IMR-90 (cell line): ENCODE results near the gene NEAT1. TPM values are rescaled to one million over a fixed set of nuclear protein-coding genes. Genes with fewer than 3 reads are reported as not detected.

Experiments used
- ATAC-seq: fragments of 200-7000 bp; cut with Tn5 transposase; 2 replicates; pipeline ENCODE4 v1.9.1; 2020; ENCODE audit warnings: low read depth, mild to moderate bottlenecking, moderate library complexity
- BruUV-seq: library from RNA; stranded (reverse); fragments of 400-500 nt; replicated peaks from 2 replicates; lab custom pipeline; 2021; lab: Mats Ljungman, UMichigan
- CTCF ChIA-PET: fragments of 300-600 bp; formaldehyde crosslinking; extraction: SDS; loops from one replicate; lab custom pipeline; 2021; ENCODE audit warnings: antibody characterized with exemption; lab: Yijun Ruan, JAX
- POLR2A ChIA-PET: fragments of 300-600 bp; sonication (Branson Sonifier 250); formaldehyde crosslinking; loops from one replicate; lab custom pipeline; 2022; ENCODE audit warnings: antibody characterized with exemption; ENCODE audit not compliant: unreplicated experiment; lab: Charles Lee
- DNase-seq: peaks from one replicate; pipeline ENCODE4 v3.0.0; 2013
- H2AFZ ChIP-seq: replicated peaks from 2 replicates; pipeline ENCODE3; 2013; ENCODE audit warnings: low read length, mild to moderate bottlenecking; ENCODE audit not compliant: poor library complexity
- H2AK5ac ChIP-seq: 2 replicates; pipeline ENCODE4 v1.6.1; 2013; ENCODE audit warnings: low read depth, low read length, inconsistent platforms
- H2AK9ac ChIP-seq: replicated peaks from 2 replicates; pipeline ENCODE3; 2013; ENCODE audit warnings: mild to moderate bottlenecking, low read depth, low read length, moderate library complexity; ENCODE audit not compliant: poor library complexity
- H2BK120ac ChIP-seq: 2 replicates; pipeline ENCODE4 v1.6.1; 2013; ENCODE audit warnings: low read depth, low read length, inconsistent platforms
- H2BK15ac ChIP-seq: 3 replicates; pipeline ENCODE4 v1.6.1; 2013; ENCODE audit warnings: low read depth, low read length, inconsistent platforms
- H2BK20ac ChIP-seq: 2 replicates; pipeline ENCODE4 v1.6.1; 2013; ENCODE audit warnings: low read depth, mild to moderate bottlenecking, inconsistent platforms, low read length, moderate library complexity
- H2BK5ac ChIP-seq: 2 replicates; pipeline ENCODE4 v1.6.1; 2013; ENCODE audit warnings: mild to moderate bottlenecking, low read depth, low read length, inconsistent platforms; ENCODE audit not compliant: poor library complexity, severe bottlenecking
- H3K14ac ChIP-seq: replicated peaks from 2 replicates; pipeline ENCODE4 v1.6.1; 2013; ENCODE audit warnings: low read depth, low read length, inconsistent platforms
- H3K18ac ChIP-seq: 2 replicates; pipeline ENCODE4 v1.6.1; 2013; ENCODE audit warnings: low read depth, low read length, control low read depth
- H3K23ac ChIP-seq: 2 replicates; pipeline ENCODE4 v1.6.1; 2013; ENCODE audit warnings: low read depth, low read length, inconsistent platforms
- H3K27ac ChIP-seq: 2 replicates; pipeline ENCODE4 v1.5.1; 2013; ENCODE audit warnings: mild to moderate bottlenecking, control low read depth, low read length; ENCODE audit not compliant: insufficient read depth
- H3K27me3 ChIP-seq: 2 replicates; pipeline ENCODE4 v1.6.1; 2013; ENCODE audit warnings: low read length; ENCODE audit not compliant: control insufficient read depth, insufficient read depth
- H3K36me3 ChIP-seq: 2 replicates; pipeline ENCODE4 v1.6.1; 2013; ENCODE audit warnings: low read length, mixed read lengths; ENCODE audit not compliant: control insufficient read depth, insufficient read depth
- H3K4ac ChIP-seq: 2 replicates; pipeline ENCODE4 v1.6.1; 2013; ENCODE audit warnings: low read depth, low read length, inconsistent platforms
- H3K4me1 ChIP-seq: 2 replicates; pipeline ENCODE4 v1.6.1; 2013; ENCODE audit warnings: low read length, mixed read lengths; ENCODE audit not compliant: control insufficient read depth, insufficient read depth
- H3K4me2 ChIP-seq: 2 replicates; pipeline ENCODE4 v1.6.1; 2013; ENCODE audit warnings: low read depth, mild to moderate bottlenecking, control low read depth, low read length, moderate library complexity
- H3K4me3 ChIP-seq: 2 replicates; pipeline ENCODE4 v1.5.1; 2013; ENCODE audit warnings: low read depth, mild to moderate bottlenecking, control low read depth, low read length, moderate library complexity; ENCODE audit not compliant: insufficient read depth
- H3K56ac ChIP-seq: 2 replicates; pipeline ENCODE4 v1.6.1; 2013; ENCODE audit warnings: low read length, inconsistent platforms; ENCODE audit not compliant: insufficient read depth; ENCODE audit errors: extremely low read depth
- H3K79me1 ChIP-seq, 2 experiments: 2 replicates each; pipeline ENCODE4 v1.6.1; 2013; ENCODE audit warnings: low read length in 2 of 2, inconsistent platforms in 1 of 2, low read depth in 1 of 2
- H3K9ac ChIP-seq: 2 replicates; pipeline ENCODE4 v1.6.1; 2013; ENCODE audit warnings: low read depth, low read length, control low read depth
- H3K9me1 ChIP-seq: 2 replicates; pipeline ENCODE4 v1.6.1; 2013; ENCODE audit warnings: low read length, inconsistent platforms; ENCODE audit not compliant: insufficient read depth
- H3K9me3 ChIP-seq: 2 replicates; pipeline ENCODE4 v1.6.1; 2013; ENCODE audit warnings: low read length; ENCODE audit not compliant: control insufficient read depth, insufficient read depth
- H4K20me1 ChIP-seq: 2 replicates; pipeline ENCODE4 v1.6.1; 2013; ENCODE audit warnings: low read length, inconsistent platforms; ENCODE audit not compliant: insufficient read depth
- H4K5ac ChIP-seq: 2 replicates; pipeline ENCODE4 v1.6.1; 2013; ENCODE audit warnings: mild to moderate bottlenecking, low read depth, low read length, control low read depth
- H4K8ac ChIP-seq, 2 experiments: 2 replicates each; pipeline ENCODE4 v1.6.1; 2013; ENCODE audit warnings: low read depth in 2 of 2, low read length in 2 of 2, control low read depth in 1 of 2, inconsistent platforms in 1 of 2
- H4K91ac ChIP-seq: 2 replicates; pipeline ENCODE4 v1.6.1; 2013; ENCODE audit warnings: low read depth, low read length, inconsistent platforms; ENCODE audit not compliant: insufficient read depth
- BHLHE40 ChIP-seq: fragments of 150-350 bp; IDR thresholded peaks from 2 replicates; pipeline ENCODE4 v1.6.1; 2016; ENCODE audit warnings: mild to moderate bottlenecking, low read depth, low read length
- CHD1 ChIP-seq: IDR thresholded peaks from 2 replicates; pipeline ENCODE4 v1.6.1; 2012; ENCODE audit warnings: low read depth, low read length, improper control_type of control experiment
- CTCF ChIP-seq: conservative IDR thresholded peaks from 2 replicates; pipeline ENCODE4 v1.5.1; 2012; ENCODE audit warnings: mild to moderate bottlenecking, low read depth, low read length, improper control_type of control experiment
- MXI1 ChIP-seq: IDR thresholded peaks from 2 replicates; pipeline ENCODE4 v1.6.1; 2012; ENCODE audit warnings: low read depth, mild to moderate bottlenecking, low read length, moderate library complexity, borderline replicate concordance
- RAD21 ChIP-seq: IDR thresholded peaks from 2 replicates; pipeline ENCODE4 v1.6.1; 2012; ENCODE audit warnings: low read length, improper control_type of control experiment
- RFX5 ChIP-seq: IDR thresholded peaks from 2 replicates; pipeline ENCODE4 v1.8.0; 2012; ENCODE audit warnings: low read depth, mild to moderate bottlenecking, low read length, moderate library complexity
- USF2 ChIP-seq: fragments of 150-350 bp; IDR thresholded peaks from 2 replicates; pipeline ENCODE4 v1.6.1; 2017; ENCODE audit warnings: mild to moderate bottlenecking, antibody characterized with exemption, low read length, low read depth
- WGBS, 2 experiments: methylation state at CpG; one replicate each; pipeline versions ENCODE4 v1.1.5 to v1.1.7; 2013; ENCODE audit warnings: missing lambda C conversion rate in 2 of 2; ENCODE audit not compliant: insufficient read length in 1 of 2; ENCODE audit errors: extremely low coverage in 2 of 2; 5-methylcytosine and 5-hydroxymethylcytosine counted together
- dilution Hi-C: fragments of 300-500 bp; cut with HindIII; formaldehyde crosslinking; loops from one replicate; pipeline ENCODE4 v1.14.3; 2018; ENCODE audit warnings: low sequenced_read_pairs; ENCODE audit not compliant: unreplicated experiment
- in situ Hi-C: fragments of 300-500 bp; cut with MboI; formaldehyde crosslinking; loops from 3 replicates; pipeline ENCODE4 v1.14.3; 2019; ENCODE audit warnings: low sequenced_read_pairs, inconsistent platforms, mixed read lengths
- intact Hi-C: fragments of 100-400 bp; cut with micrococcal nuclease; formaldehyde crosslinking; loops from 2 replicates; pipeline ENCODE4 v1.10.0; 2022
- polyA plus RNA-seq, 3 experiments: library from polyadenylated mRNA; depleted of rRNA; stranded (reverse); fragments of >200 nt; gene quantifications; 2 replicates each; pipeline ENCODE4 v1.2.3, GENCODE V29; 2012; ENCODE audit warnings: low replicate concordance in 1 of 3
- total RNA-seq: library from RNA; depleted of rRNA; stranded (reverse); fragments of >200 nt; gene quantifications from 2 replicates; pipeline ENCODE4 v1.2.3, GENCODE V29; 2012

NEAT1 gene
- total and polyA plus RNA-seq, 2 of the 4 experiments (the other 2 are of a cell fraction), result 30.1 to 114 TPM

DNA sequence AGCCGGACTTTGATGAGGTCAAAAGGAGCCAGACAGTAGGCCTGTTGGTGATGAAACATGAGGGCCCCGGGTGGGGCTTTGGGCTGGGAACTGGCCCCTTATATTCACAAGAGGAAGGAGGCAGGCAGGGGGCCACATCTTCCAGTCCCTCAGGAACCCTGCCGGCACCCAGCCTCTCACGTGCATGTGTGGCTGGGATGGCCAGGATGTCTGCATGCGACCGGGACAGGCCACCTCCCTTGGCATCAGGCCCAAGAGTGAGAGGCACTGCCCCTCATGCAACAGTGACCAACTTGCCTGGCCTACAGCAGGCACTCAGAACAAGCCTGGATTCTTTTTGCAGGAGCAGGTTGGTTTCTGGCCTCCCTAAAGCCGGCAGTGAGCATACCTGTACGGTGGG, 45.6 kb upstream of the NEAT1 start:
- no peak for ATAC-seq
- CTCF ChIA-PET, result no interaction called here
- POLR2A ChIA-PET, result no interaction called here
- H3K9me1 ChIP-seq, result peaks cover 13% of the 10 kb centered on the region; the same call in 1 of the 2 replicates
- WGBS, 2 experiments, result 59% methylated on average over 4 of the region's 8 CpGs; no CpG with 5 or more reads in 1 of the 2 experiments
- H3K23ac ChIP-seq, result no peak overlapping the region; the same call in 1 of the 2 replicates
- no peaks in the 10 kb centered on the region for H4K20me1 ChIP-seq
- H3K4me1 ChIP-seq, result peaks cover 5% of the 10 kb centered on the region
- H3K4me3 ChIP-seq, result no peak overlapping the region
- H2BK120ac ChIP-seq, result no peak overlapping the region
- no peak overlapping the region for H2AK9ac ChIP-seq
- no peaks in the 10 kb centered on the region for H3K9me3 ChIP-seq
- H4K8ac ChIP-seq, result no peak overlapping the region
- H3K27me3 ChIP-seq, result no peaks in the 10 kb centered on the region
- intact Hi-C loops (no loop called here), dilution Hi-C loops (no loop called here), in situ Hi-C loops (no loop called here)
- H4K91ac ChIP-seq, result no peak overlapping the region
- TF ChIP-seq CTCF (no peak), CHD1 (no peak), USF2 (no peak), RFX5 (no peak), BHLHE40 (no peak), MXI1 (no peak), RAD21 (no peak)
- no peak overlapping the region for H2BK15ac ChIP-seq
- H2AFZ ChIP-seq, result no peak overlapping the region
- H2BK20ac ChIP-seq, result no peak overlapping the region
- H3K9ac ChIP-seq, result no peak overlapping the region
- no peak overlapping the region for H3K56ac ChIP-seq
- no peak overlapping the region for H3K4me2 ChIP-seq
- H3K27ac ChIP-seq, result no peak overlapping the region
- peak overlapping the region; percentile 33; the same call in 1 of the 2 replicates for H2AK5ac ChIP-seq
- H4K5ac ChIP-seq, result no peak overlapping the region
- no peak overlapping the region for H2BK5ac ChIP-seq
- no peak for DNase-seq
- H3K36me3 ChIP-seq, result no peaks in the 10 kb centered on the region
- H3K18ac ChIP-seq, result no peak overlapping the region
- H3K4ac ChIP-seq, result no peak overlapping the region; the same call in 1 of the 2 replicates
- no TSS peak for BruUV-seq
- no peak overlapping the region for H3K14ac ChIP-seq
- peaks cover 4 to 34% of the 10 kb centered on the region in 2 experiments; a peak in 2 of 4 replicates for H3K79me1 ChIP-seq
